K562 (cell line): Measurements from ENCODE around the gene LBP. TPM values are rescaled to one million over a fixed set of nuclear protein-coding genes. Genes with fewer than 3 reads are reported as not detected.
A peak's percentile ranks its signal among the peaks of the same experiment; 100 is the strongest.

Experiments used
- ATAC-seq: fragments of 200-7000 bp; cut with Tn5 transposase; 3 replicates; pipeline ENCODE4 v1.9.1; 2020; ENCODE audit warnings: moderate library complexity
- BruUV-seq: library from RNA; stranded (reverse); fragments of 400-500 nt; replicated peaks from 2 replicates; lab custom pipeline; 2021; lab: Mats Ljungman, UMichigan
- CTCF ChIA-PET: fragments of 300-600 bp; formaldehyde crosslinking; extraction: SDS; loops from one replicate; lab custom pipeline; 2021; ENCODE audit warnings: low intra/inter-chr PET ratio; lab: Yijun Ruan, JAX
- POLR2A ChIA-PET: fragments of 300-600, 350-650 bp; sonication (Branson Sonifier 250); formaldehyde crosslinking; extraction: SDS; loops from one replicate; lab custom pipeline; 2021; ENCODE audit warnings: antibody characterized with exemption, inconsistent platforms; lab: Yijun Ruan, JAX
- DNase-seq, 4 experiments: peaks; one replicate each; pipeline versions ENCODE4 v3.0.0 to v3.0.0-alpha.2; 2011 to 2018; ENCODE audit warnings: low spot score in 3 of 4, mixed read lengths in 3 of 4; ENCODE audit errors: extremely low read depth in 1 of 4
- FAIRE-seq: peaks from 2 replicates; lab custom pipeline; 2011; peaks lifted over from hg19 to GRCh38; lab: Jason Lieb, UNC
- H2AFZ ChIP-seq: 2 replicates; pipeline ENCODE4 v1.6.0; 2011; ENCODE audit warnings: low read depth, low read length, control low read depth, inconsistent platforms
- H3K27ac ChIP-seq: fragments of 200-600 bp; 3 replicates; pipeline ENCODE4 v1.8.0; 2011; ENCODE audit warnings: low read depth, mild to moderate bottlenecking, control low read depth, inconsistent platforms, low read length, moderate library complexity, mixed read lengths; ENCODE audit errors: extremely low read depth
- H3K27me3 ChIP-seq, 2 experiments: fragments of 300-600 bp in 1 of 2; 2 replicates in 1 of 2; 3 replicates in 1 of 2; pipeline versions ENCODE4 v1.6.0 to v1.8.0; 2011; ENCODE audit warnings: inconsistent platforms in 2 of 2, low read length in 2 of 2, mild to moderate bottlenecking in 1 of 2, mixed read lengths in 1 of 2, moderate library complexity in 1 of 2; ENCODE audit not compliant: control insufficient read depth in 2 of 2, insufficient read depth in 2 of 2
- H3K36me3 ChIP-seq: fragments of 300-600 bp; 3 replicates; pipeline ENCODE4 v1.8.0; 2011; ENCODE audit warnings: mild to moderate bottlenecking, low read length, inconsistent platforms; ENCODE audit not compliant: control insufficient read depth, insufficient read depth
- H3K4me1 ChIP-seq, 2 experiments: fragments of 200-600 bp in 1 of 2; replicated peaks in 1 of 2; 2 replicates in 1 of 2; 3 replicates in 1 of 2; pipeline versions ENCODE4 v1.5.1 to v1.8.0; 2011; ENCODE audit warnings: inconsistent platforms in 2 of 2, low read length in 2 of 2, mild to moderate bottlenecking in 1 of 2, mixed read lengths in 1 of 2, moderate library complexity in 1 of 2; ENCODE audit not compliant: control insufficient read depth in 2 of 2, insufficient read depth in 2 of 2
- H3K4me2 ChIP-seq: 2 replicates; pipeline ENCODE4 v1.6.1; 2011; ENCODE audit warnings: low read length, control low read depth, inconsistent platforms, mixed read lengths; ENCODE audit not compliant: insufficient read depth
- H3K4me3 ChIP-seq: fragments of 200-600 bp; sonication (generic), shearing (Covaris generic); 2 replicates; pipeline ENCODE4 v1.5.1; 2016; ENCODE audit warnings: control low read depth, inconsistent platforms
- H3K79me2 ChIP-seq: fragments of 200-600 bp; 3 replicates; pipeline ENCODE4 v1.8.0; 2011; ENCODE audit warnings: low read length, inconsistent platforms; ENCODE audit not compliant: control insufficient read depth, insufficient read depth
- H3K9ac ChIP-seq, 2 experiments: 2 replicates each; pipeline versions ENCODE4 v1.6.0 to v1.6.1; 2011; ENCODE audit warnings: low read depth in 2 of 2, low read length in 2 of 2, control low read depth in 1 of 2, inconsistent platforms in 1 of 2, mild to moderate bottlenecking in 1 of 2, mixed read lengths in 1 of 2; ENCODE audit not compliant: insufficient read depth in 1 of 2
- H3K9me1 ChIP-seq: one replicate; pipeline ENCODE4 v1.6.0; 2011; ENCODE audit warnings: inconsistent platforms, mild to moderate bottlenecking, low read length, moderate library complexity; ENCODE audit not compliant: control insufficient read depth, insufficient read depth
- H3K9me3 ChIP-seq: replicated peaks from 2 replicates; pipeline ENCODE4 v1.5.1; 2011; ENCODE audit warnings: low read depth, low read length, inconsistent platforms; ENCODE audit not compliant: control insufficient read depth, insufficient read depth
- H4K20me1 ChIP-seq: replicated peaks from 2 replicates; pipeline ENCODE4 v1.6.1; 2011; ENCODE audit warnings: low read length, inconsistent platforms, mixed read lengths; ENCODE audit not compliant: control insufficient read depth, insufficient read depth
- BCOR ChIP-seq: fragments of 450-650 bp; IDR thresholded peaks from 2 replicates; pipeline ENCODE4 v1.6.1; 2016
- KDM1A ChIP-seq, 2 experiments: fragments of 450-650 bp; IDR thresholded peaks; 2 replicates each; pipeline ENCODE4 v1.6.1; 2016; ENCODE audit warnings: mild to moderate bottlenecking in 2 of 2
- PTBP1 ChIP-seq: fragments of 200-400 bp; formaldehyde crosslinking; IDR thresholded peaks from 2 replicates; pipeline ENCODE4 v1.6.1; 2017; ENCODE audit warnings: low read depth, low read length
- SPI1 ChIP-seq: IDR thresholded peaks from 2 replicates; pipeline ENCODE4 v1.6.1; 2011; ENCODE audit warnings: low read depth, low read length, control low read depth, borderline replicate concordance
- ZNF121 ChIP-seq: sonication (generic); formaldehyde crosslinking; conservative IDR thresholded peaks from 2 replicates; pipeline ENCODE4 v1.8.0; 2022; ENCODE audit warnings: missing genetic modification reagents
- ZNF274 ChIP-seq: IDR thresholded peaks from 2 replicates; pipeline ENCODE4 v1.6.1; 2011; ENCODE audit warnings: low read depth, mild to moderate bottlenecking, low read length, moderate library complexity, borderline replicate concordance
- ZNF318 ChIP-seq, 2 experiments: fragments of 450-650 bp; IDR thresholded peaks; 2 replicates each; pipeline ENCODE4 v1.6.1; 2016; ENCODE audit warnings: mild to moderate bottlenecking in 2 of 2, borderline replicate concordance in 1 of 2, low read depth in 1 of 2, moderate library complexity in 1 of 2
- WGBS: fragments of 100-300 bp; shearing (Covaris generic); methylation state at CpG from one replicate; pipeline ENCODE4 v1.1.6; 2016; ENCODE audit warnings: low coverage, mixed read lengths; ENCODE audit not compliant: insufficient coverage; ENCODE audit errors: missing lambda C conversion rate; 5-methylcytosine and 5-hydroxymethylcytosine counted together
- in situ Hi-C: fragments of 300-500 bp; cut with MboI; formaldehyde crosslinking; loops from 4 replicates; pipeline ENCODE4 v1.15.0; 2018; ENCODE audit warnings: inconsistent platforms, mixed read lengths
- intact Hi-C: fragments of 100-400 bp; cut with micrococcal nuclease; formaldehyde crosslinking; loops from 2 replicates; pipeline ENCODE4 v1.14.2; 2022
- polyA plus RNA-seq, 8 experiments: library from polyadenylated mRNA; depleted of rRNA in 4 of 8; stranded (reverse) in 5 of 8; unstranded in 3 of 8; fragments of >200 nt; fragmentation: Nextera tagmentation in 2 of 8; fragmentation: Illumina TruSeq in 1 of 8; extraction: Ambion mirVana in 2 of 8; extraction: Trizol in 1 of 8; gene quantifications; 2 replicates each; pipeline versions ENCODE4 v1.2.1 to v1.2.3, GENCODE V29; 2011 to 2014; ENCODE audit warnings: inconsistent platforms in 1 of 8, missing spikeins in 1 of 8
- total RNA-seq, 7 experiments: library from RNA; depleted of rRNA in 6 of 7; stranded (reverse); fragments of >200 nt in 6 of 7; fragmentation: Illumina TruSeq in 2 of 7; extraction: Trizol in 2 of 7; gene quantifications; 2 replicates each; pipeline versions ENCODE4 v1.2.1 to v1.2.3, GENCODE V29; 2011 to 2021; ENCODE audit warnings: low replicate concordance in 1 of 7

LBP gene
- total and polyA plus RNA-seq, 9 of the 15 experiments (the other 6 are each of a cell fraction or from before 2014, with no cell fraction given), result 0.06 to 0.31 (median 0.09) TPM; not detected in 3

GRCh38 chr20:38331245-38331644 lies 15.0 kb upstream of the LBP start:
- ChIA-PET POLR2A (no interaction called here), CTCF (no interaction called here)
- Histone ChIP-seq H3K4me1 (no peaks in the 10 kb centered on the region), H3K4me3 (no peak overlapping the region), H3K9ac (no peak overlapping the region), H3K36me3 (no peaks in the 10 kb centered on the region), H3K79me2 (no peaks in the 10 kb centered on the region), H3K9me1 (no peaks in the 10 kb centered on the region), H3K4me2 (no peak overlapping the region), H3K27ac (no peak overlapping the region), H3K27me3 (peaks cover 31 to 48% of the 10 kb centered on the region in 2 experiments; a peak in 4 of 5 replicates), H4K20me1 (no peaks in the 10 kb centered on the region; the same call in 1 of the 2 replicates), H3K9me3 (no peaks in the 10 kb centered on the region)
- DNase-seq, result no peak
- no peak for FAIRE-seq
- in situ Hi-C loops (no loop called here), intact Hi-C loops (no loop called here)
- ATAC-seq, result no peak
- BruUV-seq, result no TSS peak
- TF ChIP-seq SPI1 (peak; percentile 39; the same call in 1 of the 2 replicates), KDM1A (IDR thresholded peaks at IDR 0.05) (no peak), ZNF121 (CRISPR knock-in tag) (0 out of 2 replicates have a peak, but pooled peaks have one; percentile 14)
- TF ChIP-seq, all 486 proteins: peak for 2
- H2AFZ ChIP-seq, result no peak overlapping the region

GRCh38 chr20:38331814-38332213 lies 14.5 kb upstream of the LBP start:
- intact Hi-C loops (no loop called here), in situ Hi-C loops (no loop called here)
- H3K4me1 ChIP-seq, result no peaks in the 10 kb centered on the region
- no peak overlapping the region for H3K27ac ChIP-seq
- no peaks in the 10 kb centered on the region for H3K79me2 ChIP-seq
- ChIA-PET POLR2A (no interaction called here), CTCF (no interaction called here)
- H3K36me3 ChIP-seq, result no peaks in the 10 kb centered on the region
- no peak overlapping the region for H3K4me2 ChIP-seq
- no peak overlapping the region for H2AFZ ChIP-seq
- no peaks in the 10 kb centered on the region for H3K9me1 ChIP-seq
- no TSS peak for BruUV-seq
- H4K20me1 ChIP-seq, result no peaks in the 10 kb centered on the region; the same call in 1 of the 2 replicates
- DNase-seq (no peak), ATAC-seq (no peak), FAIRE-seq (no peak)
- no peaks in the 10 kb centered on the region for H3K9me3 ChIP-seq
- H3K4me3 ChIP-seq, result no peak overlapping the region
- WGBS, result 2% methylated on average over 8 of the region's 8 CpGs
- H3K9ac ChIP-seq, result no peak overlapping the region
- H3K27me3 ChIP-seq, result peaks cover 29 to 51% of the 10 kb centered on the region in 2 experiments; a peak in 4 of 5 replicates
- TF ChIP-seq BCOR (peak; percentile 35; the same call in 1 of the 2 replicates), ZNF318 (IDR thresholded peaks at IDR 0.05; ENCODE audit: borderline replicate concordance in 1 of 2, low read depth in 1 of 2) (no peak), ZNF274 (no peak), PTBP1 (0 out of 2 replicates have a peak, but pooled peaks have one; percentile 44)
